ENCODE results near the gene MAPKAPK2.

DNA sequence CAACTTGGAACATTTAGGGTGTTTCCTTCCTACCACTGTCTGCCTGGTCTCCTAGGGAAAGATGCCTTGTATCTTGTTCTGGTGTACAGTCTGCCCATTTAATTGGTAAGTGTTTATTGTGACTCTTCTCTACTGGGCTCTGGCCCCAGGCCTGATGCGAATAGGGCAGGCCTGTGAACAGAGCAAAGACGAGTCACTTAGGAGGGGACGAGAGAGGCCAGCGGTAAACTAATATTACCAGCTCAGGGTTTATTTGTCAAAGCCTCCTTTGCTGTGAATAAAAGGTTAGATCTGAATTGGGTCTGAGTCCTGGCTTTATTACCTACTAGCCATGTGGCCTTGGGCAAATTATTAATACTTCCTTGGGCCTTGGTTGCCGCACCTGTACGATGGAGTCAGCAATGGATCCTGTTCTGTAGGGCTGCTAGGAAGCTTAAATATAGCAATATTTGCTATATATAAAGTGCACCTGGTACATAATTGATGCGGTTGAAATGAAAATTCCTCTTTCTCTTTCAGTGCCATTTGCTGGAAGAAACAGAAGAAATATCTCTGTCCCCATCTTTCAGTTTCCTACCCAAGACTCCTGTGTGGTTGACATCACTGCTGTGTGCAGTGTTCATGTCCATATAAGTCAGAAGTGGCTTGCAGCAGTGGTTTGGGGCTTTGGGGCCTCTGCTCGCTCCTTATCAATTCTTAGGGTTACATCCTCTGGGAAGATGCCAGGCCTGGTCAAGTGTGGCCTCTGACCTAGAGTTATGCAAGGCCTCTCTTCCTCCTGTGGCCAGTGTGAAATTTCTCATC is 32.4 kb downstream of the MAPKAPK2 start:
- TF ChIP-seq EZH2 (IDR thresholded peaks at IDR 0.05; ENCODE audit: borderline replicate concordance, insufficient read depth, low read length, poor library complexity, severe bottlenecking) (no peak), EP300 (conservative IDR thresholded peaks at IDR 0.05; ENCODE audit: poor library complexity, severe bottlenecking) (no peak), SMC3 (conservative IDR thresholded peaks at IDR 0.05; ENCODE audit: poor library complexity) (no peak), RAD21 (conservative IDR thresholded peaks at IDR 0.05) (no peak), TAF1 (IDR thresholded peaks at IDR 0.05; ENCODE audit: low read depth) (no peak), POLR2AphosphoS5 (IDR thresholded peaks at IDR 0.05) (no peak)
- TF ChIP-seq, protein P1, sequence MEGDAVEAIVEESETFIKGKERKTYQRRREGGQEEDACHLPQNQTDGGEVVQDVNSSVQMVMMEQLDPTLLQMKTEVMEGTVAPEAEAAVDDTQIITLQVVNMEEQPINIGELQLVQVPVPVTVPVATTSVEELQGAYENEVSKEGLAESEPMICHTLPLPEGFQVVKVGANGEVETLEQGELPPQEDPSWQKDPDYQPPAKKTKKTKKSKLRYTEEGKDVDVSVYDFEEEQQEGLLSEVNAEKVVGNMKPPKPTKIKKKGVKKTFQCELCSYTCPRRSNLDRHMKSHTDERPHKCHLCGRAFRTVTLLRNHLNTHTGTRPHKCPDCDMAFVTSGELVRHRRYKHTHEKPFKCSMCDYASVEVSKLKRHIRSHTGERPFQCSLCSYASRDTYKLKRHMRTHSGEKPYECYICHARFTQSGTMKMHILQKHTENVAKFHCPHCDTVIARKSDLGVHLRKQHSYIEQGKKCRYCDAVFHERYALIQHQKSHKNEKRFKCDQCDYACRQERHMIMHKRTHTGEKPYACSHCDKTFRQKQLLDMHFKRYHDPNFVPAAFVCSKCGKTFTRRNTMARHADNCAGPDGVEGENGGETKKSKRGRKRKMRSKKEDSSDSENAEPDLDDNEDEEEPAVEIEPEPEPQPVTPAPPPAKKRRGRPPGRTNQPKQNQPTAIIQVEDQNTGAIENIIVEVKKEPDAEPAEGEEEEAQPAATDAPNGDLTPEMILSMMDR (IDR thresholded peaks at IDR 0.05; ENCODE audit: poor library complexity, severe bottlenecking): no peak
- TF ChIP-seq, protein P2, sequence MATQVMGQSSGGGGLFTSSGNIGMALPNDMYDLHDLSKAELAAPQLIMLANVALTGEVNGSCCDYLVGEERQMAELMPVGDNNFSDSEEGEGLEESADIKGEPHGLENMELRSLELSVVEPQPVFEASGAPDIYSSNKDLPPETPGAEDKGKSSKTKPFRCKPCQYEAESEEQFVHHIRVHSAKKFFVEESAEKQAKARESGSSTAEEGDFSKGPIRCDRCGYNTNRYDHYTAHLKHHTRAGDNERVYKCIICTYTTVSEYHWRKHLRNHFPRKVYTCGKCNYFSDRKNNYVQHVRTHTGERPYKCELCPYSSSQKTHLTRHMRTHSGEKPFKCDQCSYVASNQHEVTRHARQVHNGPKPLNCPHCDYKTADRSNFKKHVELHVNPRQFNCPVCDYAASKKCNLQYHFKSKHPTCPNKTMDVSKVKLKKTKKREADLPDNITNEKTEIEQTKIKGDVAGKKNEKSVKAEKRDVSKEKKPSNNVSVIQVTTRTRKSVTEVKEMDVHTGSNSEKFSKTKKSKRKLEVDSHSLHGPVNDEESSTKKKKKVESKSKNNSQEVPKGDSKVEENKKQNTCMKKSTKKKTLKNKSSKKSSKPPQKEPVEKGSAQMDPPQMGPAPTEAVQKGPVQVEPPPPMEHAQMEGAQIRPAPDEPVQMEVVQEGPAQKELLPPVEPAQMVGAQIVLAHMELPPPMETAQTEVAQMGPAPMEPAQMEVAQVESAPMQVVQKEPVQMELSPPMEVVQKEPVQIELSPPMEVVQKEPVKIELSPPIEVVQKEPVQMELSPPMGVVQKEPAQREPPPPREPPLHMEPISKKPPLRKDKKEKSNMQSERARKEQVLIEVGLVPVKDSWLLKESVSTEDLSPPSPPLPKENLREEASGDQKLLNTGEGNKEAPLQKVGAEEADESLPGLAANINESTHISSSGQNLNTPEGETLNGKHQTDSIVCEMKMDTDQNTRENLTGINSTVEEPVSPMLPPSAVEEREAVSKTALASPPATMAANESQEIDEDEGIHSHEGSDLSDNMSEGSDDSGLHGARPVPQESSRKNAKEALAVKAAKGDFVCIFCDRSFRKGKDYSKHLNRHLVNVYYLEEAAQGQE (IDR thresholded peaks at IDR 0.05; ENCODE audit: borderline replicate concordance): no peak
